ENCODE data around the gene AFF3.
"Not testable (repeated sequence)": the region's sequence is repeated elsewhere in the genome, so short reads cannot be mapped to it uniquely, and the experiment has no call there.

AFF3 gene

GRCh38 chr2:99689145-99689742 is 453.1 kb downstream of the AFF3 start:
- DNase-seq: no peak

- DNase-seq: no peak
These were observed 453.7 kb downstream of the AFF3 start for GRCh38 chr2:99688699-99689098.

- no peak for DNase-seq
These were observed 459.9 kb downstream of the AFF3 start for GRCh38 chr2:99682275-99683060.

- DNase-seq: no peak
These were observed 461.4 kb downstream of the AFF3 start for GRCh38 chr2:99680946-99681345.

- DNase-seq: no peak
These were observed 462.9 kb downstream of the AFF3 start for GRCh38 chr2:99679518-99679917.

- DNase-seq: no peak
These were observed 463.8 kb downstream of the AFF3 start for GRCh38 chr2:99678625-99679024.

- DNase-seq: no peak
These were observed 464.6 kb downstream of the AFF3 start for GRCh38 chr2:99677814-99678213.

- DNase-seq: no peak
These were observed 467.2 kb downstream of the AFF3 start for GRCh38 chr2:99675130-99675661.

GRCh38 chr2:99674090-99674489 is 468.3 kb downstream of the AFF3 start:
- no peak for DNase-seq

- no peak for DNase-seq
These were observed 469.5 kb downstream of the AFF3 start for GRCh38 chr2:99672766-99673350.

- DNase-seq: no peak
These were observed 471.3 kb downstream of the AFF3 start for GRCh38 chr2:99670768-99671734.

GRCh38 chr2:99666256-99666655 is 476.1 kb downstream of the AFF3 start:
- no peak for DNase-seq

- DNase-seq: no peak
These were observed 478.7 kb downstream of the AFF3 start for GRCh38 chr2:99663641-99664040.

GRCh38 chr2:99662761-99663341 is 479.5 kb downstream of the AFF3 start:
- no peak for DNase-seq

GRCh38 chr2:99661761-99662160 is 480.6 kb downstream of the AFF3 start:
- DNase-seq: not testable (repeated sequence)

GRCh38 chr2:99660616-99661406 is 481.6 kb downstream of the AFF3 start:
- DNase-seq: no peak

GRCh38 chr2:99659874-99660273 is 482.5 kb downstream of the AFF3 start:
- DNase-seq: no peak

- DNase-seq: no peak
These were observed 484.6 kb downstream of the AFF3 start for GRCh38 chr2:99657691-99658258.

GRCh38 chr2:99656994-99657393 is 485.4 kb downstream of the AFF3 start:
- DNase-seq: no peak

GRCh38 chr2:99653433-99653832 is 489.0 kb downstream of the AFF3 start:
- DNase-seq: no peak

GRCh38 chr2:99652862-99653261 is 489.5 kb downstream of the AFF3 start:
- DNase-seq: no peak
